HK-2 (cell line): Measurements from ENCODE around the gene SNX21.
"Not testable (repeated sequence)": the region's sequence is repeated elsewhere in the genome, so short reads cannot be mapped to it uniquely, and the experiment has no call there.

ENCODE experiments used
- DNase-seq: peaks from one replicate; pipeline ENCODE4 v3.0.0-alpha.2; 2018; ENCODE audit not compliant: unreplicated experiment

The SNX21 gene

DNA sequence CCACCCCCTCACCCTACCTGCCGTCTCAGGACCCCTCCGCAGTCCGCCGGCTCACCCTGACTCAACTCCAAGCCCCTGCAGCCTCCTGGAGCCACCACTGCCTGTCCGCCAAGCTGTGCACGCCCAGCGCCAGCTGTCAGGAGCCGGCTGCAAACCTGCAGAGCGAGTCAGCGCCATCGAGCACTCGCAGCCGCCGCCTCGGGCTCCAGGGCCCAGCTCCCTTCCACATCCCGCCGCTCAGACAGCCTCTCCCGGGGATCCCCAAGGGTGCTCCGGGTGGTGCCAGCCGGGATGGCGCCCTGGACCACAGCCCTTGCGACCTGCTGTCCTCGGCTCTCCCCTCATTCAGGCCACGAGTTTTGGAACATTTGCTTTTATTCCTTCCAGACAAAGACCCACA is 10.7 kb upstream of the SNX21 start:
- DNase-seq, result peak; percentile 57

DNA sequence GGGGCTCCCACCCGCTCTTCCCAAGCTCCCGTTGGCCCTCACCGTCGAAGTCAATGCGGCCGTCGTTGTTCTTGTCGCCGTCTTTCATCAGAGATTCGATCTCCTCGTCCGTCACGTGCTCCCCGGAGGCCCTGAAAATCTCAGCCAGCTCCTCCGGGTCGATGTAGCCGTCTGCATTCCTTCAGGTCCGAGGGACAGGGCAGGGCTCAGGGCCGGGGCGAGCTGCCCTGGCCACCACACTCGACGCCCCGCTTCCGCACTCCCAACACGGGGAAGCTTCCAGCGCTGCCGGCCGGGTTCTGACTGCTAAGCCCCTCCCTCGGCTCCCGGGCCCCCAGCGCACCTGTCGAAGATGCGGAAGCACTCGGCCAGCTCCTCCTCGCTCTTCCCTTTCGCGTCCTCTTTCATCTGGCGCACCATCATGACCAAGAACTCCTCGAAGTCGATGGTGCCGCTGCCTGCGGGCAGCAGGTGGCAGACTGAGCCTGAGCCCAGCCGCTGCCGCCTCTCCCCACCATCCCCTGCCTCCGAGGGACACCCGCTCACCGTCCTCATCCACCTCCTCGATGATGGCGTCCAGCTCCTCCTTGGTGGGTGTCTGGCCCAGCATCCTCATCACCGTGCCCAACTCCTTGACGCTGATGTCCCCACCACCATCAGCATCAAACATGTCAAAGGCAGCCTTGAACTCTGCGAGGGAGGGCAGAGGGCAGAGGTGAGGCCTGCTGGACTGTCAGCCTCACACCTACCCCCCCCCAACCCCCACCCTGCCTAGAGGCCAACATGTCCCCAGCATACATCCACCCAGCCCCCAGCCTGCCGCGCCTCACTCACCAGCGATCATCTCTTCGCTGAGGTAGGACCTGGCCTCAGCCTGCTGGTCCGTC is 9.4 kb upstream of the SNX21 start:
- no peak for DNase-seq

DNA sequence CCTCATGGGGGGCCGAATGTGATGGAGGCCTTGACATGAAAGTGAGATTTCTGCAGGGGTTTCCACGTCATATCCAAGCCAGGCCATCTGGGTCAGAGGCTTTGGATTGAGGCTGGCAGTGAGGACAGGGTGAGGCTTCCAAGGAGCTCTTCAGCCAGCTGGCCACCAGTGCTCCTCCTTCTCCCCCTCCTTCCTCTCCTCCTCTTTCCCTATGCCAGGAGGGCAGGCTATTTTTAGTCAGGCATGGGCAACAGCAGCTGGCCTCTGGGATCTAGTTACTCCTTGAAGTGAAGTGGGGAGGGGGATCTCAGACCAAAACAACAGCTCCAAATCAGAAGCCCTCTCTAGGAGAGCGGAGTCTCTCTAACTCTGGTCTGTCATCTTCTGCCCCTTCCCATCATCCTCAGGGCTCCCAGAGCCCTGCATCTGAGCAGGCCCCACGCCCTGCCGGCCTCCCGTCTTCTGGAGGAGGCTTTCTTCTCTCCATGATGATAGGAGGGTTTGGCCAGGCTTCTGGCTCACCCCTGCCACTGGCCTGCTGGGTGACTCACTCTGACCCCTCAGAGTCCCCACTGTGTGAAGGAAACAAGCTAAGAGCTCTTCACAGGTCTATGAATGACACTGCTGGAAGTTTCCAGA is 7.1 kb upstream of the SNX21 start:
- no peak for DNase-seq

DNA sequence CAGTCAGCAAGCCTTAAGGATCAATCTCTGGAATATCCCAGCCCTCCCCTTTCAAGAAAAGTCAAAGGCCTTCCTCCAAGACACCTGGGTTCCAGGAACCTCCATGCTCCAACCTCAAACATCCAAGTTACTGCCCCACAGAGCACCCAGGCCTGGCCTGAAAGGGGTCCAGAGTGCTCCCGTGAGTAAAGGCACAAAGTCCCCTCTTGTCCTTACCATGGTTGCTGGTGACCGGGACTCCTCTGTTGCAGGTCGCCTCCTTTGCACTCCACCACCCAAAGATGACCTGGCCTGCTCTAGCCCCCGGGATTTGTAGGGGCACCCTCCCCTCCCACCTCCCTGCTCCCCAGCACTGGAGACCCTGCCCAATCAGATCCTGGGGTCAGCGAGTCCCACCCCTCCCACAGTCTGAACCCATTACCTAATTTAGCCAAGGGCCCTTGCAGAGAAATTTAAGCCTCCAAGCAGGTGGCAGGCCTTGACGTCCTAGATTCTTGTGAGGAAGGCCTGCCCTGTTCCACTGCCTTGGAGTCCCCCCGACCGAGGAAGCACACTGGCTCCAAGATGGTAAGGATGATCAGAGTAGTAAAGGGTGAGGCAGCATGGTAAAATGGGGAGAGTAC is 6.5 kb upstream of the SNX21 start, which contains the start of gene TNNC2:
Gene TNNC2, minus strand, starts transcription at position 283 of the 623 bp plus-strand sequence. Its CDS starts 64 bp downstream, at position 219.
- no peak for DNase-seq

DNA sequence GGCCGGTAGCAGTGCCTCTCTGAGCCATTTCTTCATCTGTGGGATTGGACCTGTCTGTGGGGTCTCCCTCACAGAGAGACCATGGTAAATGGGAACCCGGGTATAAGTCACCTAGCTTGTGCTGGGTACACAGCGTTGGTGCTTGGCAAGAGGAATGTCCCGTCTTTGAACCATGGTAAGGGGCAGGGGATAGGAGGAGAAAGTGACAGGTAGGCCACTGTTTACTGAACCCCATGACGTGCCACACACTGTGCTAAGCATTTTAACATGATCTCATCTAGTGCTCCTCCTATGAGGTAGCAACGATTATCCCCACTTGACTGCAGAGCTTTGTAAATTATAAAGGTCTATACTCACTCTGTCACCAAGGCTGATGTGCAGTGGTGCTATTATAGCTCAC is 5.9 kb upstream of the SNX21 start:
- DNase-seq, result no peak

DNA sequence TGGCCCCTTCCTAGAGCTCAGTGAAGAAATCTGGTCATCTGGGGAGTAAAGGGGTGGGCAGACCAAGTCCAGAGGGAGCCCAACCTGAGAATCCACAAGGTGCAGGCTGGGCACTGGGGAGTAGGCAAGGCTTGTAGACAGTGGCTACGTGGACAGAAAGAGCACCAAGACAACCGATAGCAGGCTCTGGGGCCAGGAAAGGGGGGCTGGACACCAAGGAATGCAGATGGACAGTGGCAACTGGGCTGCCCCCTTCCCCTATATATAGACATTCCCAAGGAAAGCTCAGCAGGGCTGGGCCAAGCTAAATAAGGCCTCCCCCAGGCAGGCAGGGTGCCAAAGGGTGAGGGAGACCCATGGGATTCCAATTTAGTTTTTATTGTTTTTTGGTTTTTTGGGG is 5.0 kb upstream of the SNX21 start:
- DNase-seq, result no peak

DNA sequence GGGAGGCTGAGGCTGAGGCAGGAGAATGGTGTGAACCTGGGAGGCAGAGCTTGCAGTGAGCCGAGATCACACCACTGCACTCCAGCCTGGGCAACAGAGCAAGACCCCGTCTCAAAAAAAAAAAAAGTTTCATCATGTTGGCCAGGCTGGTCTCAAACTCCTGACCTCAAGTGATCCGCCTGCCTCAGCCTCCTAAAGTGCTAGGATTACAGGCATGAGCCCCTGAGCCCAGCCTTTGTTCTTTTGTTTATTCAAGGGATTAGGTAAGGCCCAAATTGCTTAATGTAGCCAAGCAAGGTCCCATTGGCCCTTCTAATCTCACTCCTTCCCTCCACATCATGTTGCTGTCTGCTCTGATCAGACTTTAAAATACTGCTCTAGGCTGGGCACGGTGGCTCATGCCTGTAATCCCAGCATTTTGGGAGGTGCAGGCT is 3.9 kb upstream of the SNX21 start:
- not testable (repeated sequence) for DNase-seq

DNA sequence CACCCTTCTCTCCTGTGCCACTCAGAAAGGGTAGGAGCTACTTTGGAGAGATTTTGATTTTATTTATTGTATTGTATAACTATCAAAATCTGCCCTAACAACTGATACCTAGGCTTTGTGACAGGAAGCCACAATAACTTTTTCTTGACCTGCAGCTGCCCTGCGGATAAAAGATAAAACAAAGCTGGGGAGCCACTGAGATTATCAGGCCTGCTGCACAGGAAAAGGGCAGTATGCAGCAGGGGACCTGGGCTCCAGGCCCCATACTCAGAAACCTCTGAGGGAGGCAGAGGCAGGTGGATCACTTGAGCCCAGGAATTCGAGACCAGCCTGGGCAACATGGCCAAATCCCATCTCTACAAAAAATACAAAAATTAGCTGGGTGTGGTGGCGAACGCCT is 980 bp upstream of the SNX21 start:
- DNase-seq, result no peak

DNA sequence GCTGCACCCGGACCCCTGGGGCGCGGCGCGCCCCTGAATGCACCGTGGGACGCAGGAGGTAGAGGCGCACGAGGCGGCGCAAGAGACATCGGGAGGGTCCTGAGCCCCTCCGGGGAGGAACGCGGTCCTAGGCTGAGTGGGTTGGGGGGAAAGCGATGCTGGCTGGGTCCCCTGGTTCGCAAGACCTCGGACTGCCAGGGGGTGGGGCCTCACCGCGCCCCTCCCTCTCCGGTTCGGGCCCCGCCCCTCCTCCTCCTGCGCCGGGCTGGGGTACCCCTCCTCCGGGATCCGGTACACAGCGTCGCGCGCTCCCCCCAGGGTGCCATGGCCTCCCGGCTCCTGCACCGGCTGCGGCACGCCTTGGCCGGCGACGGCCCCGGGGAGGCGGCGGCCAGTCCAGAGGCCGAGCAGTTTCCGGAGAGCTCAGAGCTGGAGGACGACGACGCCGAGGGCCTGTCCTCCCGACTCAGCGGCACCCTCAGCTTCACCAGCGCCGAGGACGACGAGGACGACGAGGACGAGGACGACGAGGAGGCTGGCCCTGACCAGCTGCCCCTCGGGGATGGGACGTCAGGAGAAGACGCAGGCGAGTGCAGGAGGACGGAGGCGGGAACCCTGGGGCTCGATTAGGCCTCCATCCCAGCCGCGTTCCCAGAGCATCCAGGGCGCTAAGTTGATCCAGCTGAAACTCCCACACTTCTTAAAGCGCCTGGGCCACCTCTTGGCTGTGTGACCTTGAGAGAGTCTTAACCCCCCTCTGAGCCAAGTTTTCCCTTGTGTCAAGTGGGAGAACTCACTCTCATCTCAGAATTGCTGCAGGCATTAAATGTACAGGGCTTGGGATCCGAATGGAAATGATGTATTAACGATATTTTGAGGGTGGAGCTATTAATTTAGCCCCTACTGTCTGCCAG is 541 bp downstream of the SNX21 start:
- DNase-seq, result peak; percentile 64

DNA sequence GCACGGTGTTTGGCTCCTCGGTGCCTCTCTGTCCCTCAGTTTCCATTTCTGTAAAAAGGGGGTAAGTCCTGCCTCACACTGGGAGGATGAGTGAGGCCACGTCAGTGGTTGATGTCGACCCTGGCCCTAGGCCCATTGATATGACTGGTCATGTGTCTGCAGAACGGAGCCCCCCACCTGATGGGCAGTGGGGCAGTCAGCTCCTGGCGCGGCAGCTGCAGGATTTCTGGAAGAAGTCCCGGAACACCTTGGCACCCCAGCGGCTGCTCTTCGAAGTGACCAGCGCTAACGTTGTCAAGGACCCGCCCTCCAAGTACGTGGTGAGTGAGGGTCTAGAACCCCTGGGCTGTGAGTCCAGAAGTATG is 1.2 kb downstream of the SNX21 start:
- no peak for DNase-seq

DNA sequence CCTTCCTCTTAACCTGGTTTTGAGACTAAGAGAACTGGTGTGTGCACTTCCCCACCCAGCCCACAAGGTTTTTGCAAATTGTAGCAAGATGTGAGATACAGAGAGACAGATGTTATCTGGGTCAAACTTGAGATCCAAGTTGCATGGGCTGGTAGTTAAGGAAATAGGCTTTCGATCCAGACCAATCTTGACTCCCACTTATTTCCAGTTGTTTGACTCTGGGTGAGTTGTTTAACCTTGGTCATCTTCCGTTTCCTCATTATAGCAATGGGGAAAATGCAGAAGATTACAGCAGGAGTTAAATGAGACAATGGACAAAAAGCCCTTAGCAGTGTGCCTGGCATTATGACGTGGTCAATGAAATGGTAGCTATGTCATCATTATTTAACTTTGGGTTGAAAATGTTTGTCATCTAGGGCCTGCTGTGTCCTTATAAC is 1.7 kb downstream of the SNX21 start:
- no peak for DNase-seq

DNA sequence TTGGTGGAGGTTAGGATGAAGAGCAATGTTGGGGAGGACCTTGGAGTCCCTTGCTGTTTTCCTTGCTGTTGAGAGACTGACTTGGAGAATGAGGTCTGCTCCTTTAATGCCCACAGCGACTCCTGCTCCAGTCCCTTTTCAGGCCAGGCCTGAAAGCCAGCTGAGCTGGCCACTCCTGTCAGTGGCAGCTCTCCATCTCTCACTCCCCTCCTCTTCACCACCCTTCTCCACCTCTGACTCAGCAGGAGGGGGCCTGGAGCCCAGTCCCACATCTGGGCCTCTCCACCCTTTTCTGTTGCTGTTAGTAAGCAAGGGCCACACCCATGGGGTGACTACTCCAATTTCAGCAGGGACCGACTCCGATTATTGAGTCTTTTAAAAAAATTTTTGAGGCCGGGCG is 2.2 kb downstream of the SNX21 start:
- DNase-seq, result no peak

DNA sequence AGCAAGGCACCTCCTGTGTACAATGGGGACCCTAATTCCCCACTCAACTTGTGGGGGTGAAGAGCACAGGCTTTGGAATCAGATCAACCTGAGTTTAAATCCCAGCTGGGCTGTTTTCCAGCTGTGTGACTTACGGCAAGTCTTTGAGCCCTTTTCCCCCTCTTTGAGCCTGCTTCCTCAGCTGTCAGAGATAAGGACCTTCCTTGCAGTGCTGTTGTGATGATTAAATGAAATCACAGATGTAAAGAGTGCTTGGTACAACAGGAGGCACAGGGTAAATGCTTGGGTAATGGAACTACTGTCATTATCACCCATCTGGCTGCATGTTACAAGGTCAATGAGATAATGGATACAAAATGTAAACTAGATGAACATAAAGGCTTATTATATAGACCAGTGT is 3.2 kb downstream of the SNX21 start:
- DNase-seq, result no peak

DNA sequence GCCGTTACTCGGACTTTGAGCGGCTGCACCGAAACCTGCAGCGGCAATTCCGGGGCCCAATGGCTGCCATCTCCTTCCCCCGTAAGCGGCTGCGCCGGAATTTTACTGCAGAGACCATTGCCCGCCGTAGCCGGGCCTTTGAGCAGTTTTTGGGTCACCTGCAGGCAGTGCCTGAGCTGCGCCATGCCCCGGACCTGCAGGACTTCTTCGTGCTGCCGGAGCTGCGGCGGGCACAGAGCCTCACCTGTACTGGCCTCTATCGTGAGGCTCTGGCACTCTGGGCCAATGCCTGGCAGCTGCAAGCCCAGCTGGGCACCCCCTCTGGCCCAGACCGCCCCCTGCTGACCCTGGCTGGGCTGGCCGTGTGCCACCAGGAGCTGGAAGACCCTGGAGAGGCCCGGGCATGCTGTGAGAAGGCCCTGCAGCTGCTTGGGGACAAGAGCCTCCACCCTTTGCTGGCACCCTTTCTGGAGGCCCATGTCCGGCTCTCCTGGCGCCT is 7.2 kb downstream of the SNX21 start:
- DNase-seq, result no peak

DNA sequence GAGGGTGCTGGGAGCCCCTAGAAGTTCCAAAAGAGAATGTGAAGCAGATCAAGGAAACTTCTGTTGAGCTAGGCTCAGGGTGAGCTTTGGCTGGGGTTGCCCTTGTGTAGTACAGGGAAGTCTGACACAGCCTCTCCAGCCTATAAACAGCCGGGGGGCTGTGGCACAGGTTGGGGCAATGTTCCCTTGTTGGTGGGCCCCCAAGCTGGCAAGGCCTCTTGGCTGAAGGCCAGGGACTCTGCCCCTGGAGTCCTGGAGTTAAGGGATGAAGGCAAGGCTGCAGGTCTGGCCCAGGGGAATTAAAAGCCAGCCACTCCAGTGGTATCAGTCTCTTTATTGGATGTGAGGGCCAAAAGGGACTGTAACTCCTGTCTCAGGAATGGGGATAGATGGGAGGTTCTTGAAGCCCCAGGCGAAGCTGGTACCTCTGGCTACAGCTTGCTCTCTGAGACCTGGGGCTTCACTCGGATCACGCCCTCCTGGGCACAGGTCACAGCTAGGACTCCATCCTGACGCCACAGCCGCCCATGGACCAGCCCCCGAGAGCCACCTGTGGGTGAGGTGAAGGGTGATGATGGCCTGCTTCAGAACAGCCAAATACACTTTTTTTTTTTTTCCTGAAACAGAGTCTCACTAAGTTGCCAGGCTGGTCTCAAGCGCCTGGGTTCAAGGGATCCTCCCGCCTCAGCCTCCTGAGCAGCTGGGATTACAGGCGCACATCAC is 8.0 kb downstream of the SNX21 start:
- no peak for DNase-seq

DNA sequence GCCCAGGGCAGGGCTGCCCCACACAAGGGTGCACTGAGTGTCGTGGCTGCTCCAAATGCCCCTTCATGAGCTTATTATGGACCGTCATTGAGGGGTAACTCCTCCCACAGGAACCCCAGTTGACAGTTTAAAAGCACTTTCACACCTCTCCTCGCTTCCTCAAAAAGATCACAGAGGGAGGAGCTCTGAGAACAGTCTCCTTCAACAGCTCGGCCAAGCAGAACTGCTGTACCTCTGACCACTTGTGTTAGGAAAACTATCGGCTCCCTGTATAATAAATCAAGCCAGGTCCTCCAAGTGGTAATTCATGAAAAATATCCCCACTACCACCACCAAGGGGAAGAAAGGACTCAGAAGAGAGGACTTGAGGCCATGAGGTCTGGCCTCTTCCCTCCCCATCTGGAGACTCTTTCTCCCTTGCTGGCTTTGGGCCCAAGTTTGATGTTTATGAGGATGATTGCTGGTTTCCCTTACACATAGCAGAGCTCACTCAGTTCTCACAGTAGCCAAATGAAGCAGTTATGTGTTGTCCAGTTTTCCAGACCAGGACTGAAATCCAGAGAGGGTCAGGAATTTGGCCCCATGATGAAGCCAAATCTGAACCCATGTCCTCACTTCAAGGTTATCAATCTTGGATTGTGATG is 8.7 kb downstream of the SNX21 start:
- no peak for DNase-seq

DNA sequence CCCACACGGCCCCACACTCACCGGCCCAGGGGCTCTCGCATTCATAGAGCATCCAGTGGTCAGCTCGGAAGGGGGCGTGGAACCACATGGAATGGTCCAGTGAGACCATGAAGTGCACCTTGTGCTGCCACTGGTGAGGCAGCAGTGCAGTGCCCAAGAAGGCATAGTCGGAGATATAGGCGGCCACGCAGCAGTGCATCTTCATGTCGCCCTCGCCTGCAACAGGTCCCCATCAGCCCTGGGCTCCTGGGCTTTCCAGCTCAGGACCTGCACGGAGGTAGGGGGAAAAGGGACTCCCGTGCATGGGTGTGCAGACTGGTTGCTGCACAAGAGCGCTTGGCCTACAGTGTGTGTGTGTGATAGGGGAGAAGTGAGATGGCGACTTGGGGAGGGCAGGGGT is 9.9 kb downstream of the SNX21 start:
- no peak for DNase-seq

DNA sequence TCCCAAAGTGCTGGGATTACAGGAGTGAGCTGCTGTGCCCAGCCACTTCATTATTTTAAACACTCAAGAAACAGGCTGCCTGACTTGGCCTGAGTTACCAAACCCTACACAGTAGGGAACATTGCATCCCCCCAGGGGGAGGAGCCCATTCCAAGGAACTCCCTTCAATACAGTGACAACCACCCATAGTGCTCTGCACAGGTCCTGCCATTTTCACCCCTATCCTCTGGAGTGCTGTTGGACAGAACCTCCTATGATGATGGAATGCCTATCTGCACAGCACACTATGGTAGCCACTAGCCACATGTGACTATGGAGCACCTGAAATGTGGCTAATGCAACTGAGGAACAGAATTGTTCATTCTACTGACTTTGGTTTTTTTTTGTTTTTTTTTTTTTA is 11.9 kb downstream of the SNX21 start:
- DNase-seq, result no peak

DNA sequence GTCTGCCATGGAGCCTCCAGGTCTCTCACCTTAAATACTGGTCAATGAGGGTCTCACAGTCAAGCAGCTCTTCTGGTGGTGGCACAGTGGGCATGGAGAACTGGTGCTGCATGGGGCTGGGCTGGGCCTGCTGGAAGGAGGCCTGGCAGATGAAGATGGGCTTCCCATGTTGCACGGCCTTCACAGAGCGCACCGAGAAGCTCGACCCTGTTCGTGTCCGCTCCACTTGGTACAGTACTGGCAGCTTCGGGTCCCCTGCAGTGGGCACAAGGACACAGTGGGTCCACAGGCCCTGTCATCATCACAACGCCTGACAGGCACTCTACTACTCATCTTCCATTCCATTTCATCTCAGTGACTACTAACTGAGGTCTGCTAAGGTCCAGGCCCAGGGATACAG is 14.8 kb downstream of the SNX21 start:
- no peak for DNase-seq

DNA sequence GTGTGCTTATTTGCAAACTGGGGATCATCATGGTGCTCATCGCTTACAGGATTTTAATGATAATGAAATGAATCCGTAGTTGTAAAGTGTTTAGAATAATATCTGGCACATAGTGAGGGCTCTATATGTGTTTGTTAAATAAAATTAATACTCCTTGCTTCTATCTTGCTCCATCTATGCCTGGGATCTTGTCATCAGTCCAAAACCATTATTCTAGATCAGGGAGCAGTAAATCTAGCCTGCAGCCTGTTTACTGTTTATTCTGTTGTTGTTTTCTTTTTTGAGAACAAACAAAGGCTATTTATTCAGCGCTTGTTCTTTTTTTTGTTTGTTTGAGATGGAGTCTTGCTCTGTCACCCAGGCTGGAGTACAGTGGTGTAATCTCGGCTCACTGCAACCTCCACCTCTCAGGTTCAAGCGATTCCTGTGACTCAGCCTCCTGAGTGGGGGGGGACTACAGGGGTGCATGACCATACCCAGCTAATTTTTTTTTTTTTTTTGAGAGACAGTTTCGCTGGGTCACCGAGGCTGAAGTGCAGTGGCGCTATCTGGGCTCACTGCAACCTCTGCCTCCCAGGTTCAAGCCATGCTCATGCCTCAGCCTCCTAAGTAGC is 15.5 kb downstream of the SNX21 start:
- no peak for DNase-seq
